Measurements from ENCODE around the gene HEXD.

Gene HEXD

DNA sequence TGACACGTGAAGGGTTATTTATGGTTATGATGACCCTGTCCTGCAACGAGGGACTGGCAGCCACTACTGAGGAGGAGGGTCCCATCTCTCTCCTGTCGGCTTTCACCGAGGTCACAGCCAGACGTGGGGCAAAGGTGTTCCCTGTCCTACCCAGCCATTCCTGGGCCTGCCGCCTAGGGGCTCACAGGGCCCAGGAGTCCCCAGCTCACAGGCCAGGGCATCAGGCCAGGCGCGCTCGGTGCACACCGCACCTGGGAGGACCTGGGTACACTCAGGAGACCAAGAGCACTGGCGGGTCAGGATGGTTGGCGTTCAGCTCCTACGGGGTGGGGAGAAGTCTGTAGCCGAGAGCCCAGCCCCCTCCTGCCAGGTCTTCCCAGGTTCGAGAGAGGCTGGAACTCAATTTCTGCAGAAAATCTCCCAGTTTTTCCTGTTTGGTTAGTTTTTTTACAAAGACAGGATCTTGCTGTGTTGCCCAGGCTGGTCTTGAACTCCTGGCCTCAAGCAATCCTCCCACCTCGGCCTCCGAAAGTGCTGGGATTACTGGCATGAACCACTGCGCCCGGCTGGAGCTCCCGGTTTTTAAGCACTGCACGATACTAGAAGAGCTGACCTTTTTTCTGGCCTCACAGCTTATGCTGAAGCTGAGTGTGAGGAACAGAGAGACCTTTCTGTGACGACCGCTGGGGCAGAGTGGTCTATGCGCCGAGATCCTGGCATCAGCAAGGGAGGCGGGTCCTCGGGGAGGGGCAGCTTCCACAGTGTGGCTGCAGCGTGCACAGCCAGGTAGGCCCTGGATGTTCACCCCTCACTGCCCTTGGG, 24.7 kb downstream of the HEXD start:
- H3K36me3 ChIP-seq (ENCODE audit: insufficient read depth, low read length) = peaks cover 2% of the 10 kb centered on the region; the same call in 1 of the 2 replicates
- H3K9ac ChIP-seq (ENCODE audit: low read depth, low read length) = no peak overlapping the region
- H3K9me3 ChIP-seq (ENCODE audit: control insufficient read depth, insufficient read depth, low read length) = no peaks in the 10 kb centered on the region
- H3K4me1 ChIP-seq (ENCODE audit: insufficient read depth, low read length) = no peaks in the 10 kb centered on the region; the same call in 1 of the 2 replicates

DNA sequence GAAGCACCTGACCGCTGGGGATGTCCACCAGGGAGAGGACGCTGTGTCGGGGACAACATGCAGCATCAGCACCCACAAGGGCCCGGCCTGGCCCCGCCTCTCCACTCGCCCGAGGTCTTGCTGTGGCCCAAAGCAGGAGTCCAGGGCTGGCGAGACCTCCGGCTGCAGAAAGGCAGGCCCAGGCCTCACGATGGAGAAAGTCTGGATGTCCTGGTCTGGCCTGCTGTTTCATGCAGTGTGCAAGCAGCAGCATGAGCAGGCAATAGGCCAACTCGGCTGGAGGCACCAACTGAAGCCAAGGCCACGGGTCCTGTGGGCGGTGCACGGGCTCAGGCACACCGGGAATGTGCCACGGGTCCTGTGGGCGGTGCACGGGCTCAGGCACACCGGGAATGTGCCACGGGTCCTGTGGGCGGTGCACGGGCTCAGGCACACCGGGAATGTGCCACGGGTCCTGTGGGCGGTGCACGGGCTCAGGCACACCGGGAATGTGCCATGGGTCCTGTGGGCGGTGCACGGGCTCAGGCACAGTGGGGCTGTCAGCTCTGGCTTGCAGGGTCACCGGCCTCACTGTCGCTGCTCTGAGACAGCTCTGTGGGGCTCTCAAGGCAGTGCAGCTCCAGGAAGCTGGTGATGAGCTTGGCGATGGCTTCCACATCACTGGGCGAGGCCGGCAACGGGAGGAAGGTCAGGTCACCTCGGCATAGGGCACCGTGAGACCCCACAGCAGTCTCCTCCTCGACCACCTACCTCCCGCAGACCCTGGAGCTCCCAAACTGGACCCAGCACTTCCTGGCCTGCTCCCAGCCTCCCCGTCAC, 25.5 kb downstream of the HEXD start:
- H3K9ac ChIP-seq (ENCODE audit: low read depth, low read length) = no peak overlapping the region
- no peaks in the 10 kb centered on the region for H3K9me3 ChIP-seq (ENCODE audit: control insufficient read depth, insufficient read depth, low read length)
- H3K4me1 ChIP-seq (ENCODE audit: insufficient read depth, low read length) = no peaks in the 10 kb centered on the region; the same call in 1 of the 2 replicates
- H3K36me3 ChIP-seq (ENCODE audit: insufficient read depth, low read length) = peaks cover 2% of the 10 kb centered on the region; the same call in 1 of the 2 replicates

- H3K9me3 ChIP-seq (ENCODE audit: control insufficient read depth, insufficient read depth, low read length) = no peaks in the 10 kb centered on the region
- no peak overlapping the region for H3K9ac ChIP-seq (ENCODE audit: low read depth, low read length)
- H3K4me1 ChIP-seq (ENCODE audit: insufficient read depth, low read length) = no peaks in the 10 kb centered on the region; the same call in 1 of the 2 replicates
- peaks cover 2% of the 10 kb centered on the region; the same call in 1 of the 2 replicates for H3K36me3 ChIP-seq (ENCODE audit: insufficient read depth, low read length)
Observed at GRCh38 chr17:82444284-82444893, 26.2 kb downstream of the HEXD start.

DNA sequence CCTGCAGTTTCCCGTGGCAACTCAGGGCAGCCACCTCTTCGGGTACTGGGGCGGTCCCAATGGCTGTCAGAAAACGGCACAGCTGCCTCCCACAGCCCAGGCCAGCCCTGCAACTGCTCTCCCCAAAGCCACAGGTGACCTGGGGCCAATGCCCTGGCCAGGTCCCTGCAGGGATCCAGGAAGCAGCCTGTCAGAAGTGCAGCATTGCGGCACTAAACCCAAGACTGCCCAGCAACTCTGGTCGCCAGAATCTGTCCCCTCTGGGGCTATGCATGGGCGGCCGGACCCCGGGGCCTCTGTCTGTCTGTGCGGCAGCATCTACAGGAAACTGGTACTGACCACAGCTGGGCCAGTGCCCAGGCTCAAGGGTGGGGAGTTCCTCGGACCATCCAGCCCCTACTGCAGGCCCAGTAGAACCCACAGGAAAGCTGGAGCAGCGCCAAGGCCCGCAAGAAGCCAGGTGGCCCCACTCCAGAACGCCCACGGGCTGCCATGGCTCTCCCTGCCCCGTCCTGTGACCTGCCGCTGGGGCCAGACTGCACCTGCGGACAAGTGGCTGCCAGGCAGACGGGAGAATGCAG, 26.9 kb downstream of the HEXD start:
- peaks cover 2% of the 10 kb centered on the region; the same call in 1 of the 2 replicates for H3K36me3 ChIP-seq (ENCODE audit: insufficient read depth, low read length)
- no peaks in the 10 kb centered on the region for H3K9me3 ChIP-seq (ENCODE audit: control insufficient read depth, insufficient read depth, low read length)
- H3K4me1 ChIP-seq (ENCODE audit: insufficient read depth, low read length) = no peaks in the 10 kb centered on the region; the same call in 1 of the 2 replicates
- H3K9ac ChIP-seq (ENCODE audit: low read depth, low read length) = no peak overlapping the region

DNA sequence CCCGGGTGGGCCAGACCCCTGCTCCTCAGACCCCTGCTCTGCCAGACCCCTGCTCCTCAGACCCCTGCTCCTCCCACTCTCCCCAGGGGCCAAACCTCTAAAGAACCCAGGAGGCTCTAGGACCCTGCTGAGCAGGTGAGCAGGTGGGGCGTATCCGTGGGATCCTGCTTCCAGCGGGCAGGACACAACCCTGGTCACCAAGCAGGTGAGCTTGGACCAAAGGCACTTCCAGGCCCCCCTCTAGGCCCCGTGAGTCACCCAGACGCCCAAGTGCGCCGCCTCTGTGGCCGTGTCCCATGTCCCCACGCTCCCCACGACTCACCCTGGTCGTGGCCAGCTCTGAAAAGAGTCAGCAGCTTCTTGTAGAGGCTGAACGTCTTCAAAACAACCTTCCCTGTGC, 27.4 kb downstream of the HEXD start:
- peaks cover 2% of the 10 kb centered on the region; the same call in 1 of the 2 replicates for H3K36me3 ChIP-seq (ENCODE audit: insufficient read depth, low read length)
- H3K9ac ChIP-seq (ENCODE audit: low read depth, low read length) = no peak overlapping the region
- H3K4me1 ChIP-seq (ENCODE audit: insufficient read depth, low read length) = no peaks in the 10 kb centered on the region; the same call in 1 of the 2 replicates
- H3K9me3 ChIP-seq (ENCODE audit: control insufficient read depth, insufficient read depth, low read length) = no peaks in the 10 kb centered on the region

DNA sequence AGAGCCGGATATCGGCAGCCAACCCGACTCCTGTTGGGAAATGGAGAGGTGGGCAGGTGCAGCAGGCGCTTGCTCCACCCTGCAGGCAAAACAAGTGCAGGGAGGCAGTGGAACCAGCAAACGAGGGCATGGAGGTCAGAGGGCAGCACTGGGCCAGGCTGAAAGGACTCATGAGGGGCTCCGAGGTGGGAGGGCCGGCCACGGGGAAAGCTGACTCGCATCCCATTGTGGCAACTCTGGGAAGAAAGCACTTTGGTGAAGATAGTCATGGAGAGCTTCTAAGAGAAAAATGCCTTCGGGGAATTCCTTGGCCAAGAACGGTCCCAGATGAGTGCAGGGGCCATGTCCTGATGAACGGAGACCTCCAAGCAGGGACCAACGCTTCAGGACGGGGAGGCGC, 28.0 kb downstream of the HEXD start:
- Histone ChIP-seq H3K9me3 (ENCODE audit: control insufficient read depth, insufficient read depth, low read length) (no peaks in the 10 kb centered on the region), H3K4me1 (ENCODE audit: insufficient read depth, low read length) (peaks cover 1% of the 10 kb centered on the region; the same call in 1 of the 2 replicates), H3K9ac (ENCODE audit: low read depth, low read length) (no peak overlapping the region), H3K36me3 (ENCODE audit: insufficient read depth, low read length) (peaks cover 2% of the 10 kb centered on the region; the same call in 1 of the 2 replicates)

- Histone ChIP-seq H3K9me3 (ENCODE audit: control insufficient read depth, insufficient read depth, low read length) (no peaks in the 10 kb centered on the region), H3K4me1 (ENCODE audit: insufficient read depth, low read length) (peaks cover 5% of the 10 kb centered on the region; the same call in 1 of the 2 replicates), H3K36me3 (ENCODE audit: insufficient read depth, low read length) (peaks cover 2% of the 10 kb centered on the region; the same call in 1 of the 2 replicates), H3K9ac (ENCODE audit: low read depth, low read length) (no peak overlapping the region)
Observed at GRCh38 chr17:82446649-82447048, 28.5 kb downstream of the HEXD start.

GRCh38 chr17:82447876-82448275, 29.7 kb downstream of the HEXD start:
- no peak overlapping the region for H3K9ac ChIP-seq (ENCODE audit: low read depth, low read length)
- peaks cover 5% of the 10 kb centered on the region; the same call in 1 of the 2 replicates for H3K4me1 ChIP-seq (ENCODE audit: insufficient read depth, low read length)
- H3K9me3 ChIP-seq (ENCODE audit: control insufficient read depth, insufficient read depth, low read length) = no peaks in the 10 kb centered on the region
- H3K36me3 ChIP-seq (ENCODE audit: insufficient read depth, low read length) = no peaks in the 10 kb centered on the region

DNA sequence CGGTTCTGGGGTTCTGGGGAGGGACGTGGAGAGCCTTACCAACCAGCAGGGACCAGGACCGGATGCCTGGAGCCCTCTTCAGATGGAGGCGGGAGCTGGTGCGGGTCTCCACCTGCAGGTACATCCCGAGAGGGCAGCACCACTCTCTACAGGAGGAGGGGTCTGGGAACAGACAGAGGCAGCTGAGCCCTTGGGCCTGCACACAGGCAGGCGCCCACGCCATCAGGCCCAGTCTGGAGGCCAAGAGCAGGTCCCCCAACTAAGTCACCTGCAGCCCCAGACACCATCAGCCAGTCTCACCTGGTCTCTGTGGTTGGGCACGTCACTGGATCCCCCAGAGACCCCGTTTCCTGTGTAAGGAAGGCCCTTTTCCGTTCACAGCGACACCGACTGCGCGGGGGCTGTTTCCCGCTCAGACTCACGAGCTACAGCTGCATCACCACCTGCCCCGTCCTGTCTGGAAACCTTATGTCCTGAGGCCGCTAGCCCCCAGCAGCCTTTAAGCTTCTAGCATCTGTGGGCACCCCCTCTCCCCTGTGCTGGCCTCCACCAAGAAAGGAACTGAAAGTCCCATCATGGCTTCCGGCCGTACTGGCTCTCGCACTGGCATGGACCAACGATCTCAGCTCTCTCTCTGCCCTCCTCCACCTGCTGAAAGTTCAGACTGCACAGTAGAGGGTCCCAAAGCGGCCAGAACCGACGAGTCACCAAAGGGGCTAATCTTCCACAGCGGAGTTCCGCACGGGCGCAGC, 31.2 kb downstream of the HEXD start:
- Histone ChIP-seq H3K36me3 (ENCODE audit: insufficient read depth, low read length) (no peaks in the 10 kb centered on the region), H3K9me3 (ENCODE audit: control insufficient read depth, insufficient read depth, low read length) (no peaks in the 10 kb centered on the region), H3K9ac (ENCODE audit: low read depth, low read length) (peak overlapping the region; percentile 1; the same call in 1 of the 2 replicates), H3K4me1 (ENCODE audit: insufficient read depth, low read length) (peaks cover 5% of the 10 kb centered on the region; the same call in 1 of the 2 replicates)

DNA sequence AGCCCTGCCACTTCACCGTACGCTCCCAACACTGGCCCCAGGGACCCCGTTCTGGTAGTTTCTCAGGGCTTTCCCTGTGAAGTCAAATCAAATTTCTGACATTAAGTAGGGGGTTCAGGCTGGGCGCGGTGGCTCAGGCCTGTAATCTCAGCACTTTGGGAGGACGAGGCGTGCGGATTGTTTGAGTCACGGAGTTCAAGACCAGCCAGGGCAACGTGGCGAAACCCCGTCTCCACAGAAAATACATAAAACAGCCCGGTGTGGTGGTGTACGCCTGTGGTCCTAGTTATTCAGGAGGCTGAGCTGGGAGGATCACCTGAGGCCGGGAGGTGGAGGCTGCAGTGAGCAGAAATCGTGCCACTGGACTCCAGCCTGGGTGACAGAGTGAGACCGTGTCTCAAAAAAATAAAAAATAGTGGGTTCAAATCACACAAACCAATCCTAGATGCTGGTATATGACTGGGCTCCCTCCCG, 31.8 kb downstream of the HEXD start:
- H3K9me3 ChIP-seq (ENCODE audit: control insufficient read depth, insufficient read depth, low read length) = no peaks in the 10 kb centered on the region
- no peaks in the 10 kb centered on the region for H3K36me3 ChIP-seq (ENCODE audit: insufficient read depth, low read length)
- peak overlapping the region; percentile 85 for H3K9ac ChIP-seq (ENCODE audit: low read depth, low read length)
- H3K4me1 ChIP-seq (ENCODE audit: insufficient read depth, low read length) = peaks cover 5% of the 10 kb centered on the region; the same call in 1 of the 2 replicates

DNA sequence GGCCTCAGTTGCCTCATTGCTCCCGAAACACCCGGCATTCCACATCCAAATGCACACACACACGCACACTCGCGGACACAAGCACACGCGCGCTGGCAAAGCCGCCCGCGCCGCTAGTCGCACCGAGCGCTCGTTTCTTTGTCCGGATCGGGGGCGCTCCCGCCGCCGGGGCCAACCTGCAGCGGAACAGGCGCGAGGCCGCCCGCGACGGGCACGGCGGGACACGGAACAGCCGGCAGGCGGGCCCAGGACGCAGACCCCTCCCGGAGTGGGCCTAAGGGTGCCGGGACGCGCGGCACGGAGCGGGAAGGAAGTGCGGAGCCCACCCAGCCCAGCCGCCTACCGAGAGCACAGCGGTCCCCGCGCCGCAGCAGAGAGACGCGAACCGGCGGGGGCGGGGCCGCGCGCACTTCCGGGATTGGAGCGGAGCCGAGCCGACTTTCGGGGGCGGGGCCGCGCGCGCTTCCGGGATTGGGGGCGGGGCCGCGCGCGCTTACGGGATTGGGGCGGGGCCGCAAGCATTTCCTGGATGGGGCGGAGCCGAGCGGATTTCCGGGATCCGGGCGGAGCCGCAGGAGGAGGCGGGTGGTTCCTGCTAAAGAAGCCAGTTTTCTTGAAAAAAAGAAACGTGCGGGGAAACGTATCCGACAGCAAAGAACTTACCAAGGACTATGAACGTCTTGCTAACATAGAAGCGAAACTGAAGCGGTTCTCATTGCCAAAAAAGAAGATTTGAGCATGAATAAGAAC, 32.4 kb downstream of the HEXD start, which contains the start of gene CYBC1:
Gene CYBC1 (minus strand): TSS at position 396 of the 750 bp plus-strand sequence. CDS start 1,498 bp downstream, outside the sequence.
- Histone ChIP-seq H3K4me1 (ENCODE audit: insufficient read depth, low read length) (peaks cover 5% of the 10 kb centered on the region; the same call in 1 of the 2 replicates), H3K9ac (ENCODE audit: low read depth, low read length) (peak within 1 kb of the TSS; percentile 85), H3K36me3 (ENCODE audit: insufficient read depth, low read length) (no peaks in the 10 kb centered on the region), H3K9me3 (ENCODE audit: control insufficient read depth, insufficient read depth, low read length) (no peaks in the 10 kb centered on the region)

DNA sequence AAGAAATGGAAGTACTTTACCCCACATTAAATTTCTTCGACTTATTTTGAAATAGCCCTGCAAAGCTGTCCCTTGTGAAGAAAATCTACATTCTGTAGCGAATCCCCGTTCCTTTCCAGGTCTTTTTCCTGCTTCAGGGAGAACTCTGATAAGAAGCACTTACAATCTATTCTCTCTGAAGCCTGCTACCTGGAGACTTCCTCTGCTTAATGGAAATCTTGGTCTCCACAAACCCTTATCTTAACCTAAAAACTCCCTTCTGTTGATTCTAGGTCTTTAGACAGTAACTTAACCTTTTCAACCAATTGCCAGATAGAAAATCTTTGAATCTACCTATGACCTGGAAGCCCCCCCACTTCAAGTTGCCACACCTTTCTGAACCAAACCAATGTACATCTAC, 34.0 kb downstream of the HEXD start:
- Histone ChIP-seq H3K4me1 (ENCODE audit: insufficient read depth, low read length) (peaks cover 5% of the 10 kb centered on the region; the same call in 1 of the 2 replicates), H3K36me3 (ENCODE audit: insufficient read depth, low read length) (no peaks in the 10 kb centered on the region), H3K9ac (ENCODE audit: low read depth, low read length) (no peak overlapping the region), H3K9me3 (ENCODE audit: control insufficient read depth, insufficient read depth, low read length) (no peaks in the 10 kb centered on the region)
